Endothelial cell of umbilical vein (primary cell): ENCODE measurements around the gene VPS29. TPM values are rescaled to one million over a fixed set of nuclear protein-coding genes. Genes with fewer than 3 reads are reported as not detected.
A peak's percentile ranks its signal among the peaks of the same experiment; 100 is the strongest.

Experiments used
- BruUV-seq: library from RNA; stranded (reverse); fragments of 400-500 nt; replicated peaks from 2 replicates; lab custom pipeline; 2021; lab: Mats Ljungman, UMichigan
- CTCF ChIA-PET: fragments of 300-600, 350-600 bp; sonication (Branson Sonifier 250); formaldehyde crosslinking; loops from one replicate; lab custom pipeline; 2021; ENCODE audit warnings: antibody characterized with exemption, inconsistent platforms; lab: Charles Lee
- POLR2A ChIA-PET: fragments of 300-600, 350-600 bp; sonication (Branson Sonifier 250); formaldehyde crosslinking; loops from one replicate; lab custom pipeline; 2021; ENCODE audit warnings: antibody characterized with exemption, inconsistent platforms; lab: Charles Lee
- DNase-seq: peaks from one replicate; pipeline ENCODE4 v3.0.0-alpha.2; 2011; ENCODE audit warnings: low read depth, low spot score
- FAIRE-seq: peaks from 2 replicates; lab custom pipeline; 2011; peaks lifted over from hg19 to GRCh38; lab: Jason Lieb, UNC
- H2AFZ ChIP-seq: 2 replicates; pipeline ENCODE4 v1.6.0; 2012; ENCODE audit warnings: low read depth, low read length, control low read depth, inconsistent platforms
- H3K27ac ChIP-seq: 2 replicates; pipeline ENCODE4 v1.5.1; 2011; ENCODE audit warnings: low read depth, mild to moderate bottlenecking, control low read depth, low read length, moderate library complexity; ENCODE audit not compliant: insufficient read depth
- H3K27me3 ChIP-seq, 2 experiments: 2 replicates each; pipeline versions ENCODE4 v1.6.0 to v1.6.1; 2011; ENCODE audit warnings: low read length in 2 of 2, mixed read lengths in 1 of 2; ENCODE audit not compliant: control insufficient read depth in 2 of 2, insufficient read depth in 2 of 2
- H3K36me3 ChIP-seq, 2 experiments: 2 replicates in 1 of 2; 3 replicates in 1 of 2; pipeline ENCODE4 v1.5.1; 2011; ENCODE audit warnings: low read length in 2 of 2, mild to moderate bottlenecking in 1 of 2, moderate library complexity in 1 of 2; ENCODE audit not compliant: control insufficient read depth in 2 of 2, insufficient read depth in 2 of 2; ENCODE audit errors: extremely low read depth in 1 of 2
- H3K4me1 ChIP-seq: 3 replicates; pipeline ENCODE4 v1.5.1; 2011; ENCODE audit warnings: mild to moderate bottlenecking, low read length; ENCODE audit not compliant: control insufficient read depth, insufficient read depth; ENCODE audit errors: extremely low read depth
- H3K4me2 ChIP-seq: 2 replicates; pipeline ENCODE4 v1.6.1; 2011; ENCODE audit warnings: low read length, control low read depth, mixed read lengths; ENCODE audit not compliant: insufficient read depth
- H3K4me3 ChIP-seq, 3 experiments: fragments of 200-600 bp in 1 of 3; sonication (generic), shearing (Covaris generic) in 1 of 3; replicated peaks in 1 of 3; 2 replicates each; pipeline ENCODE4 v1.5.1; 2011 to 2016; ENCODE audit warnings: control low read depth in 3 of 3, low read length in 3 of 3, mild to moderate bottlenecking in 2 of 3, inconsistent platforms in 1 of 3, low read depth in 1 of 3, moderate library complexity in 1 of 3; ENCODE audit not compliant: insufficient read depth in 1 of 3
- H3K79me2 ChIP-seq: 2 replicates; pipeline ENCODE4 v1.6.0; 2012; ENCODE audit warnings: low read length, inconsistent platforms; ENCODE audit not compliant: control insufficient read depth, insufficient read depth
- H3K9ac ChIP-seq: replicated peaks from 2 replicates; pipeline ENCODE3; 2011; ENCODE audit warnings: low read length, control low read depth; ENCODE audit not compliant: insufficient read depth; ENCODE audit errors: extremely low read depth
- H3K9me1 ChIP-seq: replicated peaks from 3 replicates; pipeline ENCODE4 v1.6.0; 2011; ENCODE audit warnings: mild to moderate bottlenecking, low read length; ENCODE audit not compliant: control insufficient read depth, insufficient read depth; ENCODE audit errors: extremely low read depth
- H3K9me3 ChIP-seq: replicated peaks from 2 replicates; pipeline ENCODE4 v1.5.1; 2012; ENCODE audit warnings: low read length, inconsistent platforms; ENCODE audit not compliant: control insufficient read depth, insufficient read depth
- H4K20me1 ChIP-seq: replicated peaks from 2 replicates; pipeline ENCODE3; 2011; ENCODE audit warnings: mild to moderate bottlenecking, low read length; ENCODE audit not compliant: control insufficient read depth, insufficient read depth; ENCODE audit errors: extremely low read depth
- EZH2 ChIP-seq: IDR thresholded peaks from 2 replicates; pipeline ENCODE4 v1.6.1; 2012; ENCODE audit warnings: borderline replicate concordance, low read depth, mild to moderate bottlenecking, moderate library complexity, low read length, inconsistent platforms; ENCODE audit not compliant: severe bottlenecking
- FOS ChIP-seq: IDR thresholded peaks from 2 replicates; pipeline ENCODE4 v1.6.1; 2011; ENCODE audit warnings: mild to moderate bottlenecking, low read length, moderate library complexity, borderline replicate concordance; ENCODE audit not compliant: insufficient read depth
- GATA2 ChIP-seq: IDR thresholded peaks from 2 replicates; pipeline ENCODE4 v1.7.0; 2011; ENCODE audit warnings: low read depth, mild to moderate bottlenecking, moderate library complexity, mixed read lengths, low read length; ENCODE audit not compliant: insufficient read length, insufficient read depth
- JUN ChIP-seq: IDR thresholded peaks from 2 replicates; pipeline ENCODE4 v1.6.1; 2011; ENCODE audit warnings: borderline replicate concordance, low read depth; ENCODE audit not compliant: insufficient read length, insufficient read depth
- MYC ChIP-seq: IDR thresholded peaks from one replicate; pipeline ENCODE4 v1.6.1; 2011; ENCODE audit warnings: mild to moderate bottlenecking, low read depth, low read length
- POLR2A ChIP-seq: IDR thresholded peaks from 2 replicates; pipeline ENCODE4 v1.6.1; 2012; ENCODE audit warnings: low read depth, mild to moderate bottlenecking, control low read depth, low read length
- POLR2AphosphoS5 ChIP-seq: IDR thresholded peaks from 2 replicates; pipeline ENCODE4 v1.6.1; 2012; ENCODE audit warnings: low read depth, mild to moderate bottlenecking, control low read depth, low read length, moderate library complexity; ENCODE audit not compliant: insufficient read depth
- dilution Hi-C: fragments of 300-500 bp; cut with MboI; formaldehyde crosslinking; loops from one replicate; pipeline ENCODE4 v1.15.0; 2019; ENCODE audit warnings: low sequenced_read_pairs; ENCODE audit not compliant: extremely low pct_ligation_motif_present
- intact Hi-C: fragments of 100-400 bp; cut with micrococcal nuclease; formaldehyde crosslinking; loops from one replicate; pipeline ENCODE4 v1.10.0; 2022
- polyA plus RNA-seq, 4 experiments: library from polyadenylated mRNA; depleted of rRNA in 3 of 4; stranded (reverse) in 3 of 4; unstranded in 1 of 4; fragments of >200 nt; gene quantifications; 2 replicates each; pipeline versions ENCODE4 v1.2.1 to v1.2.3, GENCODE V29; 2011 to 2012; ENCODE audit warnings: missing spikeins in 1 of 4
- total RNA-seq: library from RNA; stranded (reverse); gene quantifications from 2 replicates; pipeline ENCODE4 v1.2.3, GENCODE V29; 2021
- TF ChIP-seq, protein P1 (sequence below): IDR thresholded peaks from 2 replicates; pipeline ENCODE4 v1.6.1; 2011; ENCODE audit not compliant: insufficient read depth, insufficient read length
- TF ChIP-seq, protein P2 (sequence below), 2 donors: IDR thresholded peaks; 1 replicate in 1 of 2; 2 replicates in 1 of 2; pipeline ENCODE4 v1.5.1; 2011; ENCODE audit warnings: low read length in 2 of 2, mild to moderate bottlenecking in 2 of 2, moderate library complexity in 2 of 2, control low read depth in 1 of 2, inconsistent platforms in 1 of 2, low read depth in 1 of 2; ENCODE audit not compliant: insufficient read depth in 1 of 2; ENCODE audit errors: extremely low read depth in 1 of 2

VPS29 gene
- total and polyA plus RNA-seq, 2 donors (not counting 3 experiments of a cell fraction or from before 2014, with no cell fraction given): 138 to 155 TPM

DNA sequence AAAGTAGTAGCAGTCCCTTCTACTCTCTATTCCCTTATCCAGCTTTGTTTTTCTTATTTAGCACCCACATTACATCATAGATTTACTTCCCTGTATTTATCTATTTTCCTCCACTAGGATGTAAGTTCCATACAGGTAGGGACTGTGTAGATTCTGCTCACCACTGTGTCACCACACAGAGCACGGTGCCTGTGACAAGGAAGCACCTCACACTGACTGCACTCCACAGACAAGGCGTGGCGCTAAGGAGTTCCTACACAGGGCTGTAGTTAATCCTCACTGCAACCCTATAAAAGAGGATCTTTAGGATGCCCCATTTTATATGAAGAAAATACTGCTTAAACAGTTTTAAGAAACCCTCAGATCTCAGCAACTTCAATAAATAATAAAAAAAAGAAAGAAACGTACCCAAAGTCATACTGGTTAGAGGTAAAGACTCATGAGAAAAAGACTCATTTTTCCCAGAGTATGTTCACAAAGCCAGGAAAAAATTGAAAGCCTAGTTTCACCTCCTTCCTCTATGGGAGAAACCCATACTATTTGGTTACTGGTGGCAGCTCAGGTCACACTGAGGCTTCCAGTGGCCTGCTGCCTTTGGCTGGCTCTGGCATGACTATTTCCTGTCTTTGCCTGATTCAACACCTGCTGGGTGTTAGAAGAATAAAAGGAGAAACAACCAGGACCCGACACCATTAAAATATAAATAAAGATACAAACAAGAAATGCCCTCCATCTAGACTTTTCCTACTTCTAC is 37.1 kb upstream of the VPS29 start:
- H3K27me3 ChIP-seq: no peaks in the 10 kb centered on the region
- TF ChIP-seq, protein P1, sequence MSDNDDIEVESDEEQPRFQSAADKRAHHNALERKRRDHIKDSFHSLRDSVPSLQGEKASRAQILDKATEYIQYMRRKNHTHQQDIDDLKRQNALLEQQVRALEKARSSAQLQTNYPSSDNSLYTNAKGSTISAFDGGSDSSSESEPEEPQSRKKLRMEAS: no peak
- TF ChIP-seq GATA2 (no peak), POLR2AphosphoS5 (no peak), JUN (no peak), FOS (no peak), MYC (no peak), POLR2A (no peak), EZH2 (no peak)
- TF ChIP-seq, protein P2, sequence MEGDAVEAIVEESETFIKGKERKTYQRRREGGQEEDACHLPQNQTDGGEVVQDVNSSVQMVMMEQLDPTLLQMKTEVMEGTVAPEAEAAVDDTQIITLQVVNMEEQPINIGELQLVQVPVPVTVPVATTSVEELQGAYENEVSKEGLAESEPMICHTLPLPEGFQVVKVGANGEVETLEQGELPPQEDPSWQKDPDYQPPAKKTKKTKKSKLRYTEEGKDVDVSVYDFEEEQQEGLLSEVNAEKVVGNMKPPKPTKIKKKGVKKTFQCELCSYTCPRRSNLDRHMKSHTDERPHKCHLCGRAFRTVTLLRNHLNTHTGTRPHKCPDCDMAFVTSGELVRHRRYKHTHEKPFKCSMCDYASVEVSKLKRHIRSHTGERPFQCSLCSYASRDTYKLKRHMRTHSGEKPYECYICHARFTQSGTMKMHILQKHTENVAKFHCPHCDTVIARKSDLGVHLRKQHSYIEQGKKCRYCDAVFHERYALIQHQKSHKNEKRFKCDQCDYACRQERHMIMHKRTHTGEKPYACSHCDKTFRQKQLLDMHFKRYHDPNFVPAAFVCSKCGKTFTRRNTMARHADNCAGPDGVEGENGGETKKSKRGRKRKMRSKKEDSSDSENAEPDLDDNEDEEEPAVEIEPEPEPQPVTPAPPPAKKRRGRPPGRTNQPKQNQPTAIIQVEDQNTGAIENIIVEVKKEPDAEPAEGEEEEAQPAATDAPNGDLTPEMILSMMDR (IDR thresholded peaks at IDR 0.05; ENCODE audit: extremely low read depth in 1 of 2, insufficient read depth in 1 of 2, low read depth in 1 of 2, low read length in 2 of 2): no peak
- dilution Hi-C loops: no loop called here
- no peak overlapping the region for H3K4me2 ChIP-seq
- peaks cover 14% of the 10 kb centered on the region for H3K79me2 ChIP-seq
- no peak overlapping the region for H3K9ac ChIP-seq
- intact Hi-C loops: no loop called here
- FAIRE-seq (no peak), DNase-seq (peak; percentile 9)
- no TSS peak for BruUV-seq
- ChIA-PET POLR2A (interaction anchor here (0.6 kb wide), 1 partner anchor 1763 kb away, joined by 3 read pairs; no protein-coding TSS in a partner anchor), CTCF (interaction anchor here (0.8 to 1.6 kb wide), 10 partner anchors 9 to 89 kb away, joined by 3 to 7 read pairs (median 4); partner anchors contain the start of genes ARPC3 and FAM216A)
- no peak overlapping the region for H3K27ac ChIP-seq
- H3K4me1 ChIP-seq: peaks cover 29% of the 10 kb centered on the region
- H3K36me3 ChIP-seq: peaks cover 7 to 9% of the 10 kb centered on the region in 2 experiments
- no peaks in the 10 kb centered on the region for H3K9me3 ChIP-seq
- no peak overlapping the region for H3K4me3 ChIP-seq
- no peaks in the 10 kb centered on the region for H4K20me1 ChIP-seq
- H2AFZ ChIP-seq: no peak overlapping the region
- no peaks in the 10 kb centered on the region for H3K9me1 ChIP-seq
